GM21529 (cell line): ENCODE data around the gene ZNF446.
A peak's percentile ranks its signal among the peaks of the same experiment; 100 is the strongest.
"Not testable (repeated sequence)": the region's sequence is repeated elsewhere in the genome, so short reads cannot be mapped to it uniquely, and the experiment has no call there.

Experiments used
- ATAC-seq: cut with Tn5 transposase; IDR thresholded peaks from one replicate; pipeline ENCODE4 v1.9.1; 2021; ENCODE audit not compliant: unreplicated experiment

ZNF446 gene

GRCh38 chr19:58475714-58476497, at the start of gene ZNF446:
ZNF446 (plus strand) TSS chr19:58476352; CDS start chr19:58477219, 867 bp downstream.
- ATAC-seq = peak; percentile 81

- no peak for ATAC-seq
Observed at GRCh38 chr19:58428617-58429016, 47.5 kb upstream of the ZNF446 start.

- no peak for ATAC-seq
Observed at GRCh38 chr19:58429745-58430144, 46.4 kb upstream of the ZNF446 start.

DNA sequence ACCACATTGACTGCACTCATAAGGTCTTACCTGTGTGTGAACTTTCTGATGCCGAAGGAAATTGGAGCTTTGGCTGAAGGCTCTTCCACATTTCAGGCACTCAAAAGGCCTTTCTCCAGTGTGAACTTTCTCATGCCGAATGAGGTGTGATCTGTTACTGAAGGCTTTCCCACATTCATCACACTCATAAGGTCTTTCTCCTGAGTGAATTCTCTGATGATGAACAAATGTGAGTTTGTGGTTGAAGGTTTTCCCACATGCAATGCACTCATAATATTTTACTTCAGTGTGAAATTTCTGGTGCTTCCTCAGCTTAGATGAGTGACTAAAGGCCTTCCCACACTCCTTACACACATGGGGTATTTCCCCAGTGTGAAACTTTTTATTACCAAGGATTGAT, 41.9 kb upstream of the ZNF446 start:
- no peak for ATAC-seq

DNA sequence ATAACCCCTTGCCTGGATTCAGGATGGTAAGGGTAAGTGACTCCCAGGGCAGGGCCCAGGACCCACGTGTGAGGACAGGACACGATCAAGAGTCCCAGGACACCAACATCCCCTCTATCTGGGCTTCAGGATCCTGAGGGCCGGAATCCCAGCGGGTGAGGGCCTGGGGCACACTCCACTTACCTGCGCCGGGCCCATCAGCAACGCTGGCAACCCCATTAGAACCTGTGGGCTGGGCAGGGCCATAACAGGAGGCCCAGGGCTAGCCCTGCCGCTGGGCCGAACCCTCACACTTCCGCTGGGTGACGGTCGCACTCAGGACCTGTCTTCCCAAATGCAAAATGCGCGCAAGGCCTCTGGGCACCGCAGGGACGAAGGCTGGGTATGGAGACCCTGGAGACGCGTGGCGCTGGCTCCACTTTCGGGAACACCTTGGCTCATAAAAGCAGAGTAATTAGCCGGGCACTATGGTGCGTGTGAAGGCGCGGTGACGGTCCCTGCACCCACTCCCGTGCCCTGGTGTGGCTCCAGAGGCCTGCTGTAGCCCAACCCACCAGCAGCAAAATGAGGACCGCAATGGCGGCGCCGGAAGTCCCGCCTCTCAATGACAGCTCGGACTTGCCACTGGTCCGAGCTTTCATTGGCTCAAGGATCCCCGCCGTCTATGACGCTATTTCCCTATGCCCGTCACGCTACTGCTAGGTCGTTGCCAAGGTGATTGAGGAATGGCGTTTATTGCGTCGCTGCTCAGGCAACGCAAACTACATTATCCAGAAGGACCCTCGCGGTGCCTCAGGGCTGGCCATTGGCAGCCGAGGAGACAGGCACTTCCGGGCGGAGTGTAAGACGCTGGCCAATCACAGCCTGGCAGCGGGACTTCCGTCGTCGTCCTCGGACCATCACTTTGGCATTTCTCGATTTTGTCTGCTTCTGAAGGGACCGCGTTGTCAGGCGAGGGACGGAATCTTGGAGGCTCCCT, 36.3 kb upstream of the ZNF446 start, which contains the start of gene ZNF132:
Gene ZNF132 (minus strand): TSS at position 578 of the 979 bp plus-strand sequence. CDS start 332 bp downstream, at position 246.
- ATAC-seq = peak; percentile 96

DNA sequence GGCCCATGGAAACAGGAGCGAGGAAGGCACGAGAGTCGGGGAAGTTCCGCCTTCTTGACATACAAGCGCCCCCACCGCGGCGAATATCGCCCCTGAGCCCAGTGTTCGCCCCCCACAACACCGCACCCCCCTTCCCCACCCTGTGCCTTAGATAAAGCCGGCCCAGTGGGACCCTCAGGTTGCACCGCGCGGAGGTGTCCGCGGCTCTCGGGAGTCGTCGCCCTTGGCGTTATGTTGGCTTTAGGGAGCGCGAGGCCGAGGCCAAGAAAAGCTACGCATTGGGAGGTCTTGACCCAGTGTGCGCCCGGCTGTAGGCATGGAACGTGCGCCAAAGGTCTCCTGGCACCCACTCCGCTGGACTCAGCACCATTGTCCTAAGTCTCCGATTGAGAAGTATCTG, 35.6 kb upstream of the ZNF446 start:
- no peak for ATAC-seq

DNA sequence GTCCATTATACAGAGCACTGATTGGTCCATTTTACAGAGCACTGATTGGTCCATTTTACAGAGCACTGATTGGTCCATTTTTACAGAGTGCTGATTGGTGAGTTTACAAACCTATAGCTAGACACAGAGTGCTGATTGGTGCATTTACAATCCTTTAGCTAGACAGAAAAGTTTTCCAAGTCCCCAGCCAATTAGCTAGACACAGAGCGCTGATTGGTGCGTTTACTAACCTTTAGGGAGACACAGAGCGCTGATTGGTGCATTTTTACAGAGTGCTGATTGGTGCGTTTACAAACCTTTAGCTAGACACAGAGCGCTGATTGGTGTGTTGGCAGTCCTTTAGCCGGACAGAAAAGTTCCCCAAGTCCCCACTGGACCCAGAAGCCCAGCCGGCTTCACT, 33.2 kb upstream of the ZNF446 start:
- not testable (repeated sequence) for ATAC-seq

DNA sequence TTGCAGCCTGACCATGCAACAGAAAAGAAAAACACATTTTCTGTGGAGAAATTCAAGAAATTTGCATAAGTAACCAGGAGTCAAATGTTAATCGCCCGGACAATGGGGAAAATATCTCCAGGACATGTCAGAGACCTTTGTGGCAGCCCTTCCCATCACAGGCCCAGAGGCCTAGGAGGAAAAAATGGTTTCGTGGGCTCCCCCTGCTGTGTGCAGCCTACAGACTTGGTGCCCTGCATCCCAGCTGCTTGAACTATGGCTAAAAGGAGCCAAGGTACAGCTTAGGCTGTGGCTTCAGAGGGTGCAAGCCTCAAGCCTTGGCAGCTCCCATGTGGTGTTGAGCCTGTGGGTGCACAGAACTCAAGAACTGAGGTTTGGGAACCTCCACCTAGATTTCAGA, 27.3 kb upstream of the ZNF446 start:
- ATAC-seq = not testable (repeated sequence)

DNA sequence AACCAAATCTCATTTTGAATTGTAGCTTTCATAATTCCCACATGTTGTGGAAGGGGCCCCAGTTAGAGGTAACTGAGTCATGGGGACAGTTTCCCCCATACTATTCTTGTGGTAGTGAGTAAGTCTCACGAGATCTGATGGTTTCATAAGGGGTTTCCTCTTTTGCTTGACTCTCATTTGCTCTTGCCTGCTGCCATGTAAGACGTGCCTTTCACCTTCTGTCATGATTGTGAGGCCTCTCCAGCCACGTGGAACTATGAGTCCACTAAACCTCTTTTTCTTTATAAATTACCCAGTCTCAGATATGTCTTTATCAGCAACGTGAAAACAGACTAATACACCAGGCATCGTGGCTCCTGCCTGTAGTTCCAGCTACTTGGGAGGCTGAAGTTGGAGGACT, 26.2 kb upstream of the ZNF446 start:
- ATAC-seq = not testable (repeated sequence)

- ATAC-seq = peak; percentile 7
Observed at GRCh38 chr19:58450856-58451357, 25.2 kb upstream of the ZNF446 start.

- ATAC-seq = peak; percentile 95
Observed at GRCh38 chr19:58451358-58452101, 24.6 kb upstream of the ZNF446 start, which contains the start of gene ZNF324B. ZNF324B (plus strand) TSS chr19:58451622; CDS start chr19:58453702, 2,080 bp downstream.

GRCh38 chr19:58453743-58454142, 22.4 kb upstream of the ZNF446 start:
- no peak for ATAC-seq

DNA sequence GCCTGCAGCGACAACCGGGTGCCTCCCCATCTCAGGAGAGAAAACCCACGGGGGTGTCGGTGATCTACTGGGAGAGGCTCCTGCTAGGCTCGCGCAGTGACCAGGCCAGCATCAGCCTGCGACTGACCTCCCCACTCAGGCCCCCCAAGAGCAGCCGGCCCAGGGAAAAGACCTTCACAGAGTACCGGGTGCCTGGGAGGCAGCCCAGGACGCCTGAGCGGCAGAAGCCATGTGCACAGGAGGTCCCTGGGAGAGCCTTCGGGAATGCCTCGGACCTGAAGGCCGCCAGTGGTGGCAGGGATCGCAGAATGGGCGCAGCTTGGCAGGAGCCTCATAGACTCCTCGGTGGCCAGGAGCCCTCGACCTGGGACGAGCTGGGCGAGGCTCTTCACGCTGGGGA, 20.8 kb upstream of the ZNF446 start:
- ATAC-seq = no peak

GRCh38 chr19:58456111-58456510, 20.0 kb upstream of the ZNF446 start:
- no peak for ATAC-seq

DNA sequence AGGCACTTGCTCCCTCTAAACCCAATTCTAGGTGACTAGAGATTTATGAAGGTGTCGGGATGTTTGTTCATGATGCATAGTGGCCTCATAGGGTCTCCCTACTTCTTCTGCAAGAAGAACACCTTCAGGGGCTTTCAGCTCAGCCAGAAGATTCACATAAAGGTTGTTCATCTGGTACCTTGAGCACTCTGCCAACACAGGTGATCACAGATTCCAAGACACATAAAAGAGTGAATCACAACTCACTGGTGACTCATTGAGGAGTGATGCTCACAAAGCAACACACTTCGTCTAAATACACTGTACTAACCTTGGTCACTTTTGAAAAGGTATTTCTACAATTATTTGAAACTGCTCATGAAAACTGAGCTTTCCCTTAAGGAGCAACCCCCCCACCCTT, 16.1 kb upstream of the ZNF446 start:
- no peak for ATAC-seq

DNA sequence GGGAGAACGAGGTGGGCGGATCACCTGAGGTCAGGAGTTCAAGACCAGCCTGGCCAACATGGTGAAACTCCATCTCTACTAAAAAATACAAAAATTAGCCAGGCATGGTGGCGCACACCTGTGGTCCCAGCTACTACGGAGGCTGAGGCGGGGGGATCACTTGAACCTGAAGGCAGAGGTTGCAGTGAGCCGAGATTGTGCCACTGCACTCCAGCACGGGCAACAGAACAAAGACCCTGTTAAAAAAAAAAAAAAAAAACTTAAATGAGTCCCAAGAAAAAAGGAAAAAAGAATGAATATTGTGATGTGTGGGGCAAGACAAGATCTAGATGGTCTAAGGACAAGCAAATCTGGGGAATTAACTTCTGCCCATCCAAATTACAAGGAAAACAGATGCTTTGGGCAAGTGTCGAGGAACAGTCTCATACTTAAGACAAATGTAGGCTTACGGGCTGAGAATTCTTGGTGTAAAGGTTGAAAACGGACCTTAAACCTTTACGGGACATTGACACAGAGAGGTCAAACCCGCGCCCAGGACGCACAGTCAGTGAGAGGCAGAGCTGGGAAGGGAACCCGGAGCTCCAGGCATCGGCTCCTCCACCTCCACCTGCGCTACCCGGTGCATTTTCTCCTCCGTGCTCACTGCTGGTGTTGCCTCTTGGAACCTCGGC, 9.9 kb upstream of the ZNF446 start:
- ATAC-seq = peak; percentile 3

DNA sequence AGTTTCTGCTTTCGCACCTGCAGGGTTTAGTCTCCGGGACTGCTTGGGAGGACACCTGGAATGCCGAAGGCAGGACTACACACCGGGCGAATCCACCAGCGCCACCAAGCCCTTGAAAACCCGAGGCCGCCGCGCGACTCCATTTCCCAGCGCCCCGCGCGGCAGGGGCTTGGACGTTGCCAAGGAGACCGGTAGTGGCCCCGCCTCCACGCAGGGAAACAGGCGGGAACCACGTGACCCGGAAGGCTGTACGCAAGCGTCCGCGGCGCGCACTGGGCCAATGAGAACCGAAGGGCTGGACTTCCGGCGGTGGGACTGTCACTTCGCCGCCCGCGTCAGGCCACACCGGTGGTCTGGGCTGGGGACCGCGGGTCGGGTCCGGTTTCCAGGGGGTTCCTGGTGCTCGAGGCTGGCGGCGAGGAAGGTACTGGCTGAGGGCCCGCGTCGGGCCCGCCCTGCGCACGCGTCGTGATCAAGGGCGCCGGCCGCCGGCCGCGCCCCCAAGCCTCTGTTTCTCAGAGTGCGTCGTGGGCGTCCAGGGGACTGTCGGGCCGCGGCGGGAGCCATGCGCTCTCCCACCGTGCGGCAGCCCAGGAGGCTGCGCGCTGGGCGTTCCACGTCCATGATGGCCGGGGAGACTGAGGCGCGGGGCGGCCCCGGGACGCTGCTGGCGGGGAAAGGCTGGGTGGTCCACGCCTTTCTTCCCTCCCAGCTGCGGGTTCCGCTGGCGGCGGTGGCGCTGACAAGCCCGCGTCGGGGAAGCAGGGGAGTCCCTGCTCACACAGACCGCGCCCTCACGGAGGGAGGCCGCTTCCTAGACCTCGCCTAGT, 9.2 kb upstream of the ZNF446 start, which contains the start of gene ZNF324:
Gene ZNF324 (plus strand): TSS at position 321 of the 830 bp plus-strand sequence. CDS start 2,106 bp downstream, outside the sequence.
- ATAC-seq = peak; percentile 89

- no peak for ATAC-seq
Observed at GRCh38 chr19:58468216-58468839, 7.8 kb upstream of the ZNF446 start.
